IPS-18a (cell line): ENCODE measurements around the gene GCGR.

Experiments used
- H3K27ac ChIP-seq: one replicate; pipeline ENCODE4 v1.5.1; 2013; ENCODE audit warnings: low read length
- H3K27me3 ChIP-seq: one replicate; pipeline ENCODE4 v1.6.1; 2013; ENCODE audit warnings: mild to moderate bottlenecking, low read length; ENCODE audit not compliant: control insufficient read depth, insufficient read depth
- H3K36me3 ChIP-seq: one replicate; pipeline ENCODE4 v1.6.1; 2013; ENCODE audit warnings: low read depth, low read length; ENCODE audit not compliant: control insufficient read depth
- H3K4me1 ChIP-seq: one replicate; pipeline ENCODE4 v1.6.1; 2013; ENCODE audit warnings: low read depth, low read length; ENCODE audit not compliant: control insufficient read depth
- H3K4me3 ChIP-seq: one replicate; pipeline ENCODE4 v1.5.1; 2013; ENCODE audit warnings: low read length
- H3K9ac ChIP-seq: one replicate; pipeline ENCODE4 v1.6.1; 2013; ENCODE audit warnings: mild to moderate bottlenecking, low read length, moderate library complexity
- H3K9me3 ChIP-seq: one replicate; pipeline ENCODE4 v1.6.1; 2013; ENCODE audit warnings: low read depth, low read length; ENCODE audit not compliant: control insufficient read depth

The GCGR gene

DNA sequence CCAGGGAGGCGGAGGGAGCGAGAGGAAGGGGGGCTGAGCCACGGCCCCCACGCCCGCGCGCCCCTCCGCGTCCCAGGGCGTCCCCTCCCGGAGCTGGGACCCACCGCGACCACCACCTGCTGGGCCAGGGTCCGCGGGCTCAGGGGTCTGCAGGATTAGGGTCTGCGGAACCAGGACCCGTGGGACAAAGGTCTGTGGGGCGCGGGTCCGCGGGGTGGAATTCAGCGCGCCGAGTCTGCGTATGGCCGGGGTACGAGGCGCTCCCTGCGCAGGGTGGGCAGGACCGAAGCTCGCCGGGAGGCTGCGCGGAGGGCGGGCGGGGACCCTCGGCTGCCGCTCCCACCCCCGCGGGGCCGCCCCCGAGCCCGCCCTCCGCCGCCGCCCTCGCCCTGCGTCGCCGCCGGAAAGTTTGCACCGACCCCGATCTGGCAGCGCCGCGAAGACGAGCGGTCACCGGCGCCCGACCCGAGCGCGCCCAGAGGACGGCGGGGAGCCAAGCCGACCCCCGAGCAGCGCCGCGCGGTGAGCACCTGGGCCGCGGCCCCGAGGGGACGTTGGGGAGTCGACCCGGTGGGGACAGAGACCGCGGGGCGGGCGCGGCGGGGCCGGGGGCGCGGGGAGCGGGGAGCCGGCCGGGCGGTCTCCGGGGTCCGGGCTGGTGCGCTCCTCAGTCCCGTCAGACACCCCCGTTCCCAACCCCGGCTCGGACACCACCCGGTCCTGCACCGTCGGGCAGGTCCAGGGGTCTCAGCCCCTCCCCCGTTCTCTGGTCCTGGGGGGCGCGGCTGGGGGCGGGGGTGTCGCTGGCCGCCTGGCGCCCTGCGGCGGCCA is at the start of gene GCGR:
Gene GCGR, plus strand, starts transcription at position 423 of the 831 bp plus-strand sequence. CDS start 4,869 bp downstream, outside the sequence.
- H3K4me1 ChIP-seq, result no peaks in the 10 kb centered on the region

DNA sequence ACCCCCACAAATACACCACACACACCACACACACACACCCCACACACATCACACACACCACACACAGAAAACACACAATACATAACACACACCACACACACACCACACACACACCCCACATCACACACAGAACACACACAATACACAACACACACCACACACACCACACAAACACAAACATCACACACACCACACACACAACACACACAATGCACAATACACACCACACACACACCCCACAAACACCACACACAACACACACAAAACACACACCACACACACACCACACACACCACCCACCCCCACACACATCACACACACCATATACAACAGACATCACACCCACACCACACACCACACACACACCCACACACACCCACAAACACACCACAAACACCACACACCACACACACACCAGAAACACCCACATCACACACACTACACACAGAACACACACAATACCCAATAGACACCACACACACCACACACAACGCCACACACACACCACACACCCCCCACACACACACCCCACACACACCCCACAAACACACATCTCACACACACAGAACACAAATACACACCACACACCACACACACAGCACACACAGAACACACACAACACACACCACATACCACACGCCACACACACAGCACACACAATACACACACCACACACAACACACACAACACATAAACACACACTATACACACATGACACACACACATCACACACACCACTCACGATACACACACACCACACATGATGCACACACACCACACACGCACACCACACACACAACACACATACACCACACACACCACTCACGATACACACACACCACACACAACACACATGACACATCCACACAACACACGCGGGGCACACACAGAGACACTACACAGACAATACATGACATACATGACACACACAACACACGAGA is 11.0 kb upstream of the GCGR start:
- Histone ChIP-seq H3K4me3 (no peak overlapping the region), H3K27me3 (no peaks in the 10 kb centered on the region), H3K4me1 (no peaks in the 10 kb centered on the region), H3K9me3 (no peaks in the 10 kb centered on the region), H3K9ac (no peak overlapping the region), H3K27ac (no peak overlapping the region), H3K36me3 (no peaks in the 10 kb centered on the region)

More for the DNA sequence above, at the start of gene GCGR:
- H3K9me3 ChIP-seq, result no peaks in the 10 kb centered on the region
- no peak within 1 kb of the TSS for H3K4me3 ChIP-seq
- peaks cover 86% of the 10 kb centered on the region for H3K27me3 ChIP-seq
- H3K27ac ChIP-seq, result no peak within 1 kb of the TSS
- no peak within 1 kb of the TSS for H3K9ac ChIP-seq
- H3K36me3 ChIP-seq, result no peaks in the 10 kb centered on the region

DNA sequence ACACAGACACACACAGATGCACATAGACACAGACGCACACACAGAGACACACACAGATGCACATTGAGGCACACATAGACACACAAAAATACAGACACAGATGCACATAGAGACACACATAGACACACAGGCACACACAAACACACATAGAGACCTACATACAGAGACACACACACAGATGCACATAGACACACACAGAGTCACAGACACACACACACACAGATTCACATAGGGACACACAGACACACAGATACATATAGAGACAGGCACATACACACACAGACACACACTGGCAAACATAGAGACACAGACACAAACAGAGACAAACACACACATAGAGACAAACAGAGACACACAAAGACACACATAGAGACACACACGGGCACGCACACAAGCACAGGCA is 9.9 kb upstream of the GCGR start:
- no peak overlapping the region for H3K4me3 ChIP-seq
- no peak overlapping the region for H3K27ac ChIP-seq
- no peaks in the 10 kb centered on the region for H3K4me1 ChIP-seq
- H3K9me3 ChIP-seq, result no peaks in the 10 kb centered on the region
- no peaks in the 10 kb centered on the region for H3K36me3 ChIP-seq
- H3K9ac ChIP-seq, result no peak overlapping the region
- H3K27me3 ChIP-seq, result no peaks in the 10 kb centered on the region

DNA sequence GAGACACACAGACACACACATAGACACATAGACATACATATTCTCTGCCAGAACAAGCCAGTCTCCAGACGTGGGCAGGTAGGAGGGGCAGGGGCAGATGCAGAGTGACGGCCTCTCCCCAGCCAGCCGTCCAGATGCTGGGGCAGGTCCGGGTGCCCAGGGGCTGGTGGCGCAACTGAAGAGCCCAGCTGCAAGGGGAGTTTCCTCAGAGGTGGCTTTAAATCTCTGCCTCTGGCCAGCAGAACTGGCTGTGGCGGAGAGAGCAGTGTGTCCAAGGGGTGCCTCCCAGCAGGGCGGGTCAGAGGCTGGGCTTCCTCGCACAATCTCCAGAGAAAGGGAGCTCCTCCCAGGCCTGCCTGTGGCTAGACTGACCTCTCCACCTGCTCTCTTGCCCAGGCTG is 9.4 kb upstream of the GCGR start:
- Histone ChIP-seq H3K4me1 (no peaks in the 10 kb centered on the region), H3K9me3 (no peaks in the 10 kb centered on the region), H3K27me3 (no peaks in the 10 kb centered on the region), H3K27ac (no peak overlapping the region), H3K36me3 (no peaks in the 10 kb centered on the region), H3K4me3 (no peak overlapping the region), H3K9ac (no peak overlapping the region)

DNA sequence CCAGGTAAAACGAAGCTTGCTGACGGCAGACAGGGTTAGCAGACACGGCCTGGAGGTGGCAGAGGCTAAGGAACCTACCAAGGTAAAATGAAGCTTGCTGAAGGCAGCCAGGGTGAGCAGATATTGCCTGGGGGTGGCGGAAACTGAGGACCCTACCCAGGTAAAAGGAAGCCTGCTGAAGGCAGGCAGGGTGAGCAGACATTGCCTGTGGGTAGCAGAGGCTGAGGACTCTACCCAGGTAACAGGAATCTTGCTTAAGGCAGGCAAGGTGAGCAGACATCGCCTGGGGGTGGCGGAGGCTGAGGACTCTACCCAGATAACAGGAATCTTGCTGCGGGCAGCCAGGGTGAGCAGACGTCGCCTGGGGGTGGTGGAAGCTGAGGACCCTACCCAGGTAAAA is 2.6 kb upstream of the GCGR start:
- H3K27ac ChIP-seq, result no peak overlapping the region
- H3K9ac ChIP-seq, result no peak overlapping the region
- H3K9me3 ChIP-seq, result no peaks in the 10 kb centered on the region
- H3K36me3 ChIP-seq, result no peaks in the 10 kb centered on the region
- no peak overlapping the region for H3K4me3 ChIP-seq
- no peaks in the 10 kb centered on the region for H3K4me1 ChIP-seq
- H3K27me3 ChIP-seq, result peaks cover 65% of the 10 kb centered on the region

DNA sequence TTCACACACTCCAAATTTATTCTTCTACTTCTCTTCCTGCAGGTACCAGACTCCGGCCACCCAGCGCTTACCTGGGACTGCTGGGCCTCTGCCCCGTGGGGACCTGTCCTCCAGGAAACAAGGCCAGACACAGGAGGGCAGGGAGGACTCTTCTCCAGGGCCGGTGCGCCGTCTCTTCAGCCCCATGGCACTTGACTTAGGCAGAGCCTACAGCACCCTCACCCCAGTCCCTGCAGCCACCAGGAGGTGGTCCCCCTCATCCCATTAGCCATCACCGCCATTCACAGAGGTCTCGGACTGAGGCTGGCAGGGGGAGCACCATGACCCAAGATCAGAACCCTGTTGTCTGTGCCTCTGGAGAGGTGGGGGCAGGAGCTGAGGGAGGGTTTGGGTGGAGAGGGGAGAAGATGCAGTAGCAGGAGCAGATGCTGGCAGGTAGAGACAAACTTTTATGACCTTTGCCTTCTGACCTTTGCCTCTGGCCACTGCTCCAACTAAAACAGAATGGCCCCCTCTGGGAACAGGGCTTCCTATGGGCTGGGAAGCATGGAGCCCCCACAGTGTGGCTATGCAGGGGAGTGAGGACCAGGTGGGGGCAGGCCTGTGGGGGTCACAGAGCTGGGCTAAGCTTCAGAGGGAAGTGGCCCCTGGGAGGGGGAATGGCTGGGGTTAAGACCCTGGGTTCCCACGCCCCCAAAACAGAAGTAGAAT is 1.7 kb upstream of the GCGR start:
- Histone ChIP-seq H3K4me1 (no peaks in the 10 kb centered on the region), H3K27me3 (peaks cover 74% of the 10 kb centered on the region), H3K4me3 (no peak overlapping the region), H3K9ac (no peak overlapping the region), H3K27ac (no peak overlapping the region), H3K36me3 (no peaks in the 10 kb centered on the region), H3K9me3 (no peaks in the 10 kb centered on the region)

DNA sequence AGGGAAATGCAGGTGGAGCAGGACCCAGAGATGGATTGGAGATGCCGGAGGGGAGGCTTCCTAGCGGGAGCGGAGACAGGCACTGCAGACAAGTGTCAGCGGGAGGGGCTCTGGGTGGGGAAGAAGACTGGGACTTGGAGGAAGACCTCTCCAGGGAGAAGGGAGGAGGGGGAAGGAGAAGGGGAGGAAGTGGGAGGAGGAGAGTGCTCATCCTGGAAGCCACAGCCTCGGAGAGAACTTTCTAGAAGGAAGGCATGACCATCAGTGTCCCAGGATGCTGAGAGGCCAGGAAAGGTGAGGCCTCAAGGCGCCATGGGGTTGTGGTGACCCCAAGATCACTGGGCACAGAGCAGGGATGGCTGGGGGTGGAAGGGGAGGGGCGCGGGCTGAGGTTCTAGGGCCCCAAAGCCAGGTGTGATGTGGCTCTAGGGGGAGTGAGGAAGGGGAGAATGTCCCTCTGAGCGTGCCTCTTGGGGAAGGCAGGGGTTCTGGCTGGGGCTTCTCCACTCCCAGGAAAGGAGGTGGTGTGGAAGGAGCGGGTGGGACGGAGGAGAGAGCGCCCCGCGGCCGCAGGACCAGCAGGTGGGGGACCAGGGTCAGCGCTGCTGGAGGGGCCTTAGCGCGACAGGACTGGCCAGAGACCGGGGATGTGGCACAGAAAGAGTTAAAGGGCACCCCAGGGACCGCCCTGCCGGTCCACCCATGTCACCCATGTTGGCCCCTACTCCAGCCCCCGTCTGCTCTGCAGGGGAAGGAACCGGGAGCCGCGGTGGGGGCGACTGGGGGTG is 900 bp upstream of the GCGR start:
- Histone ChIP-seq H3K27ac (no peak overlapping the region), H3K9ac (no peak overlapping the region), H3K4me1 (no peaks in the 10 kb centered on the region), H3K4me3 (no peak overlapping the region), H3K9me3 (no peaks in the 10 kb centered on the region), H3K27me3 (peaks cover 82% of the 10 kb centered on the region), H3K36me3 (no peaks in the 10 kb centered on the region)

DNA sequence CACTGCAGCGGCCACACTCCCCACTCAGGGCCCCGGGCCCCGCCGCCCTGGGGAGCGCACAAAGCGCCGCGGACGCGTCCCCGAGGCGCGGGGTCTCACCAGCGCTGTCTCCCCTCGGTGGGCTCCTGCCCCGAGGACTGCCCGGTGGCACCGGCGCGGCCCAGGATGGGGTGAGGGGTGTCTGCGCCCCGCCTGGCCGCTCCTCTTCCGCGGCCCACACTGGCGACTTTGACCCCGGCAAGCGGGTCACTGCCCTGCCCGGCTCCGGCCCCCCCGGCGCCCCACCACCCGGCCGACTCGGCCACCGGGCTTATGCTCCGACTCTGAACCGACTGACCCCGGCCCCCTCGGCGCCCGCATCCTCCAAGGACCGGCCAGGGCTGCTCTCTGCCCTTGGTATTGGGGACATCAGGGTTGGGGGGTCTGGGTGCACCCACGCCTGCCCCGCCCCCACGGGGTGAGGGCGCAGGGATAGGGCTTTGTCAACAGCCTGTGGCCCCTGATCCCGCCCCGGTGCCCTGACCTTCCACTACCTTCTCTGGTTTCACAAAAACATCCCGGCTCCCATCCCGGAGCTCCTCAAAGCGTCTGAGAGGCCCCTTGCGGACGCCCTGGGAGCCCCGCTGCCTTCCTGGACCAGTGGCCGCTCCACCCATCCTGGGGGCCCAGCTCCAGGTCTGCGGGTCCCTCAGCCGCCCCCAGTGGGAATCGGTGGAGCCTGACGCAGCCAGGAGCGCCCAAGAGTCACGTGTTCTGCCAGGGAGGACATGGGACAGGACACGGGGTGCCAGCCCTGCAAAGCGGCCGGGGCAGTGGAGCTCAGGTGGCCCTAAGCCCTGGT is 829 bp downstream of the GCGR start:
- no peak overlapping the region for H3K4me3 ChIP-seq
- H3K9me3 ChIP-seq, result no peaks in the 10 kb centered on the region
- peaks cover 84% of the 10 kb centered on the region for H3K27me3 ChIP-seq
- H3K9ac ChIP-seq, result no peak overlapping the region
- no peaks in the 10 kb centered on the region for H3K4me1 ChIP-seq
- no peak overlapping the region for H3K27ac ChIP-seq
- no peaks in the 10 kb centered on the region for H3K36me3 ChIP-seq

DNA sequence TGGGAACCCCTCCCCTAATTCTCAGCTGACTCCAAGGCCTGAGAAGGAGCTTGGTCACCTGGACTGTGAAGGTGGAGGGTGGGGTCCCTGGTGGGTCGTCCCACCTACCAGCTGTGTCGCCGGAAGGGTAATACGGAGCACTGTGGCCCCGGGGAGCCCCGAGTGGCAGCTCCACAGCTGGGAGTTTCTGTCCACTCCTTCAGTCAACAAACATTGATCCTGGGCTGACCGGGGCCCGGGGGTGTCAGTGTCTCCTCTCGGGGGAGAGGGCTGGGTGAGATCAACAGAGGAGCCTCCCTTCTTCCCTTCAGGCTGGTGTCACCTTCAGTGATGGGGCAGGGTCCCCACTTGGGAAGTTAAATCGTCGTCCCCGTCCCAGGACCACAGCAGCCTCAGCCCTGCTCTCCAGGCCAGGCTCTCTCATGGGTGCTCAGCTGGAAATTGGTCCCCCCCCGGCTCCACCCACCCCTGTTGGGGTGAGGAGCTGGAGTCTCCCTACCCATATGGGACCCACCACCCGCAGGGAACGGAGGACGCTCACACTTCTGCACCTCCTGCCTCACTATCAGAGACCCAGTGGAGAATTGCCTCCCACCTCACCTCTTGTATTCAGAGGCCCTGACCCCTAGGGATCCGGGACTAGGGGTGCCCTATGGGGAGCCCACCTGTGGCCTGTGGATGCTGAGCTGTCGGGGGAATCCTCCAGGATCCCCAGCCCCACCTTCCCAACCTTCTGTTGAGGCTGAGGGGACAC is 1.9 kb downstream of the GCGR start:
- Histone ChIP-seq H3K27ac (no peak overlapping the region), H3K4me3 (no peak overlapping the region), H3K36me3 (no peaks in the 10 kb centered on the region), H3K9me3 (no peaks in the 10 kb centered on the region), H3K4me1 (no peaks in the 10 kb centered on the region), H3K27me3 (peaks cover 75% of the 10 kb centered on the region), H3K9ac (no peak overlapping the region)
